Ishikawa (cell line): ENCODE data around the gene MOGAT3.

ENCODE experiments used
- CEBPB ChIP-seq: IDR thresholded peaks from 2 replicates; pipeline ENCODE4 v1.6.1; 2012
- CREB1 ChIP-seq: IDR thresholded peaks from 2 replicates; pipeline ENCODE4 v1.6.1; 2012; ENCODE audit warnings: low read depth
- EGR1 ChIP-seq: IDR thresholded peaks from 2 replicates; pipeline ENCODE4 v1.6.1; 2012
- EP300 ChIP-seq: IDR thresholded peaks from 2 replicates; pipeline ENCODE4 v1.6.1; 2012; ENCODE audit warnings: borderline replicate concordance
- FOXM1 ChIP-seq: IDR thresholded peaks from 2 replicates; pipeline ENCODE4 v1.6.1; 2012; ENCODE audit warnings: low read depth, borderline replicate concordance
- NFIC ChIP-seq: IDR thresholded peaks from 2 replicates; pipeline ENCODE4 v1.6.1; 2012
- RAD21 ChIP-seq: IDR thresholded peaks from 2 replicates; pipeline ENCODE4 v1.6.1; 2012; ENCODE audit warnings: low read depth
- REST ChIP-seq: IDR thresholded peaks from 2 replicates; pipeline ENCODE4 v1.6.1; 2012; ENCODE audit warnings: low read depth, mild to moderate bottlenecking
- TAF1 ChIP-seq: IDR thresholded peaks from 2 replicates; pipeline ENCODE4 v1.6.1; 2012; ENCODE audit warnings: low read depth, mild to moderate bottlenecking
- TCF12 ChIP-seq: IDR thresholded peaks from 2 replicates; pipeline ENCODE4 v1.6.1; 2012; ENCODE audit warnings: low read depth
- TEAD4 ChIP-seq: IDR thresholded peaks from 2 replicates; pipeline ENCODE4 v1.6.1; 2012
- YY1 ChIP-seq: IDR thresholded peaks from 2 replicates; pipeline ENCODE4 v1.6.1; 2012; ENCODE audit warnings: low read depth
- ZBTB7A ChIP-seq: IDR thresholded peaks from 2 replicates; pipeline ENCODE4 v1.6.1; 2012; ENCODE audit warnings: low read depth
- TF ChIP-seq, protein P1 (sequence below): IDR thresholded peaks from 2 replicates; pipeline ENCODE4 v1.6.1; 2012
- TF ChIP-seq, protein P2 (sequence below): IDR thresholded peaks from 2 replicates; pipeline ENCODE4 v1.6.1; 2012

The MOGAT3 gene

GRCh38 chr7:101159696-101160674 lies 40.9 kb downstream of the MOGAT3 start:
- no peak for TF ChIP-seq TCF12
- TF ChIP-seq NFIC: no peak
- no peak for TF ChIP-seq FOXM1
- no peak for TF ChIP-seq ZBTB7A
- no peak for TF ChIP-seq YY1
- no peak for TF ChIP-seq CEBPB
- TF ChIP-seq CREB1: no peak
- TF ChIP-seq TEAD4: no peak
- no peak for TF ChIP-seq EGR1
- TF ChIP-seq REST: no peak
- no peak for TF ChIP-seq TAF1
- TF ChIP-seq, protein P1, sequence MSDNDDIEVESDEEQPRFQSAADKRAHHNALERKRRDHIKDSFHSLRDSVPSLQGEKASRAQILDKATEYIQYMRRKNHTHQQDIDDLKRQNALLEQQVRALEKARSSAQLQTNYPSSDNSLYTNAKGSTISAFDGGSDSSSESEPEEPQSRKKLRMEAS: no peak

DNA sequence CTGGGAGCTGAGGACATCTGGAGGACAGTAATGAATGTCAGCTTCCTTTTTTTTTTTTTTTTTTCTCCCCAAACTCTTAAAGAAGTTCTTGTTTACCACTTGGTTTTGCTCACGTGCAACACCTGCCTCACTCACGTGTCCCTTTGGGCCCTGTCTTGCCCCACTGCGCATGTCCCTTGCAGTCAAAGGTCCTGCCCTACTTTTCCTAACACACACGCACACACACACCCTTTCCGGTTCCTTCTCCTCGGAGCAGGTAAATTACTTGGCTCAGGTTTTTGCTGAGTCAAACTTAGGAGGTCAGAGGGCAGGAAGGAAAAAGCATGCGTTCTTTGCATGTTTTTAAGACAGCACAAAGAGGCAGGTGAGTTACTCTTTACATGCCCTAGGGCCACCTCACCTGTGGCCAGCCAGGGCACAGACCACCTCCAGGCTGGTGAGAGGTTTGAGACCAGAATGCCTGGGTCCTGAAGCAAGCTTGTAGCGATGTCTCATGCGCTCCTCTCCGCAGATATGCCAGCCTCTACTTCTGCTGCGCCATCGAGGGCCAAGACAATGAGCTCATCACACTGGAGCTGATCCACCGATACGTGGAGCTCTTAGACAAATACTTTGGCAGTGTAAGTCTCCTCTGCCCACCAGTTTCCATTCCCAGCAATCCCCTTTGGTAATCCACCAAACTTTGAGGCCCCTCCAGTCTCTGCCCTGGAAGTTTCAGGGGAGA lies 43.8 kb downstream of the MOGAT3 start:
- TF ChIP-seq TAF1 (no peak), TCF12 (no peak)

GRCh38 chr7:101156277-101156676 lies 44.6 kb downstream of the MOGAT3 start:
- no peak for TF ChIP-seq TAF1
- TF ChIP-seq YY1: no peak
- no peak for TF ChIP-seq FOXM1
- TF ChIP-seq RAD21: no peak
- TF ChIP-seq, protein P2, sequence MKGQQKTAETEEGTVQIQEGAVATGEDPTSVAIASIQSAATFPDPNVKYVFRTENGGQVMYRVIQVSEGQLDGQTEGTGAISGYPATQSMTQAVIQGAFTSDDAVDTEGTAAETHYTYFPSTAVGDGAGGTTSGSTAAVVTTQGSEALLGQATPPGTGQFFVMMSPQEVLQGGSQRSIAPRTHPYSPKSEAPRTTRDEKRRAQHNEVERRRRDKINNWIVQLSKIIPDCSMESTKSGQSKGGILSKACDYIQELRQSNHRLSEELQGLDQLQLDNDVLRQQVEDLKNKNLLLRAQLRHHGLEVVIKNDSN: no peak
- TF ChIP-seq ZBTB7A: no peak
- TF ChIP-seq CEBPB: no peak
- no peak for TF ChIP-seq REST
- no peak for TF ChIP-seq TCF12
- TF ChIP-seq EGR1: no peak
- TF ChIP-seq CREB1: no peak
- TF ChIP-seq, protein P1: no peak
- no peak for TF ChIP-seq TEAD4
- TF ChIP-seq NFIC: no peak
- TF ChIP-seq EP300: no peak

DNA sequence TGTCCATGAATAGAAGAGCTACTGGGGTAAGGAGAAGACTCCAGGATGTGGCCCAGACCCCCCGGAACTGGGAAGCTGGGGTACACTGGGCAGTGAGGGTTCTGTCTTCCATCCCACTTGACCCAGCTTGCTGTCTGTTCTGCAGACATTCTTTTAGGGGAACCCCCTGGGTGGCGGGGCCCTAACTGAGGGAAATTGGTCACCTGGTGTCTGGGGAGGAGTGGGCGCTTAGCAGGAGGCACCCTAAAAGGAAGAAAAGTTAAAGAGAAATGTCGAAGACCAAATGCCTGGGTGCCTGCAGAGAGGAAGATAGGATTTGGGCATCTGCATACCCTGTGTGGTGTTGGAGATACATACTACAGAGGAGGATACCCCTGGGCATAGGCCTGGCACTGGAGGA lies 45.5 kb downstream of the MOGAT3 start:
- TF ChIP-seq NFIC: no peak
- TF ChIP-seq REST: no peak
- no peak for TF ChIP-seq TEAD4
- TF ChIP-seq EGR1: no peak
- TF ChIP-seq YY1: no peak
- no peak for TF ChIP-seq CEBPB
- TF ChIP-seq CREB1: no peak
- TF ChIP-seq, protein P2: no peak
- TF ChIP-seq, protein P1: no peak
- no peak for TF ChIP-seq TAF1
- TF ChIP-seq EP300: no peak
- TF ChIP-seq RAD21: no peak
- no peak for TF ChIP-seq ZBTB7A
- no peak for TF ChIP-seq TCF12
- no peak for TF ChIP-seq FOXM1
